K562 (cell line): ENCODE results near the gene PHPT1. TPM values are rescaled to one million over a fixed set of nuclear protein-coding genes. Genes with fewer than 3 reads are reported as not detected.

Source experiments
- CHD7 ChIP-seq: fragments of 200-600 bp; sonication (generic); IDR thresholded peaks from one replicate; pipeline ENCODE4 v1.6.1; 2012; ENCODE audit warnings: mild to moderate bottlenecking, low read depth, low read length, inconsistent platforms
- GABPB1 ChIP-seq: sonication (generic); formaldehyde crosslinking; IDR thresholded peaks from 2 replicates; pipeline ENCODE4 v1.8.0; 2022; ENCODE audit warnings: mild to moderate bottlenecking, missing genetic modification reagents
- SMARCB1 ChIP-seq: IDR thresholded peaks from 2 replicates; pipeline ENCODE4 v1.6.1; 2011; ENCODE audit warnings: improper control_type of control experiment, low read depth; ENCODE audit not compliant: insufficient read length
- ZNF318 ChIP-seq, 2 experiments: fragments of 450-650 bp; IDR thresholded peaks; 2 replicates each; pipeline ENCODE4 v1.6.1; 2016; ENCODE audit warnings: mild to moderate bottlenecking in 2 of 2, borderline replicate concordance in 1 of 2, low read depth in 1 of 2, moderate library complexity in 1 of 2
- polyA plus RNA-seq, 8 experiments: library from polyadenylated mRNA; depleted of rRNA in 4 of 8; stranded (reverse) in 5 of 8; unstranded in 3 of 8; fragments of >200 nt; fragmentation: Nextera tagmentation in 2 of 8; fragmentation: Illumina TruSeq in 1 of 8; extraction: Ambion mirVana in 2 of 8; extraction: Trizol in 1 of 8; gene quantifications; 2 replicates each; pipeline versions ENCODE4 v1.2.1 to v1.2.3, GENCODE V29; 2011 to 2014; ENCODE audit warnings: inconsistent platforms in 1 of 8, missing spikeins in 1 of 8
- total RNA-seq, 7 experiments: library from RNA; depleted of rRNA in 6 of 7; stranded (reverse); fragments of >200 nt in 6 of 7; fragmentation: Illumina TruSeq in 2 of 7; extraction: Trizol in 2 of 7; gene quantifications; 2 replicates each; pipeline versions ENCODE4 v1.2.1 to v1.2.3, GENCODE V29; 2011 to 2021; ENCODE audit warnings: low replicate concordance in 1 of 7

Gene PHPT1
- total and polyA plus RNA-seq, 9 of the 15 experiments (the other 6 are each of a cell fraction or from before 2014, with no cell fraction given): 20.9 to 166 (median 129) TPM

- peak; percentile 32 for TF ChIP-seq CHD7
- no peak for TF ChIP-seq SMARCB1
- no peak; the same call in 1 of the 2 replicates for TF ChIP-seq GABPB1 (CRISPR knock-in tag)
- no peak for TF ChIP-seq ZNF318 (IDR thresholded peaks at IDR 0.05; ENCODE audit: borderline replicate concordance in 1 of 2, low read depth in 1 of 2)
Observed at GRCh38 chr9:136840877-136841645, 8.1 kb upstream of the PHPT1 start (continued).
